Mucosa of rectum (tissue), 2 donors: ENCODE results near the gene IFIT2.

Experiments
- H3K27ac ChIP-seq, 2 donors: one replicate each; pipeline ENCODE4 v1.7.0; 2013; ENCODE audit warnings: inconsistent platforms in 2 of 2, low read depth in 2 of 2, low read length in 2 of 2
- H3K27me3 ChIP-seq, 2 donors: one replicate each; pipeline ENCODE4 v1.7.0; 2013; ENCODE audit warnings: low read length in 2 of 2; ENCODE audit not compliant: control insufficient read depth in 2 of 2, insufficient read depth in 2 of 2
- H3K36me3 ChIP-seq, 2 donors: one replicate each; pipeline ENCODE4 v1.7.0; 2013; ENCODE audit warnings: low read length in 2 of 2; ENCODE audit not compliant: control insufficient read depth in 2 of 2, insufficient read depth in 2 of 2
- H3K4me1 ChIP-seq, 2 donors: one replicate each; pipeline ENCODE4 v1.7.0; 2013; ENCODE audit warnings: low read length in 2 of 2, mild to moderate bottlenecking in 1 of 2; ENCODE audit not compliant: control insufficient read depth in 2 of 2, insufficient read depth in 2 of 2
- H3K4me3 ChIP-seq, 2 donors: one replicate each; pipeline ENCODE4 v1.7.0; 2013; ENCODE audit warnings: low read length in 2 of 2
- H3K9ac ChIP-seq, 2 donors: one replicate each; pipeline ENCODE4 v1.7.0; 2013; ENCODE audit warnings: low read length in 2 of 2, low read depth in 1 of 2, mild to moderate bottlenecking in 1 of 2
- H3K9me3 ChIP-seq, 2 donors: one replicate each; pipeline ENCODE4 v1.7.0; 2013; ENCODE audit warnings: low read length in 2 of 2; ENCODE audit not compliant: control insufficient read depth in 2 of 2
- donor health status: healthy.
- donor health status: Normal muscosa, but diverticular disease.

Gene IFIT2

DNA sequence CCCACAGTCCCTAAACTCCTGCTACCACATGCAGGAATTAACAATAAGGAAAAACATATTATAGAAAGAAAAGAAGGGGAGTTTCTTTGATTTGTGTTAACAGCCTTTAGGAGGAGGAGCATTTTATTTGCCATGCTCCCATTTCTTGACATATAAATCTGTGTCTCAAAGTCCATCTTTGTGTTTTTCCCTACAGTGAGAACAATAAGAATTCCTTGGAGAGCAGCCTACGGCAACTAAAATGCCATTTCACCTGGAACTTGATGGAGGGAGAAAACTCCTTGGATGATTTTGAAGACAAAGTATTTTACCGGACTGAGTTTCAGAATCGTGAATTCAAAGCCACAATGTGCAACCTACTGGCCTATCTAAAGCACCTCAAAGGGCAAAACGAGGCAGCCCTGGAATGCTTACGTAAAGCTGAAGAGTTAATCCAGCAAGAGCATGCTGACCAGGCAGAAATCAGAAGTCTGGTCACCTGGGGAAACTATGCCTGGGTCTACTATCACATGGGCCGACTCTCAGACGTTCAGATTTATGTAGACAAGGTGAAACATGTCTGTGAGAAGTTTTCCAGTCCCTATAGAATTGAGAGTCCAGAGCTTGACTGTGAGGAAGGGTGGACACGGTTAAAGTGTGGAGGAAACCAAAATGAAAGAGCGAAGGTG lies 4.1 kb downstream of the IFIT2 start:
- Histone ChIP-seq H3K27me3 (no peaks in the 10 kb centered on the region), H3K9me3 (no peaks in the 10 kb centered on the region), H3K27ac (no peak overlapping the region), H3K4me1 (peaks cover 10 to 17% of the 10 kb centered on the region in 2 donors), H3K36me3 (peaks cover 6 to 7% of the 10 kb centered on the region in 2 donors), H3K4me3 (no peak overlapping the region), H3K9ac (no peak overlapping the region)

- H3K27me3 ChIP-seq: no peaks in the 10 kb centered on the region
- no peak overlapping the region for H3K4me3 ChIP-seq
- peaks cover 6 to 7% of the 10 kb centered on the region in 2 donors for H3K36me3 ChIP-seq
- H3K9ac ChIP-seq: no peak overlapping the region
- H3K4me1 ChIP-seq: peaks cover 3 to 10% of the 10 kb centered on the region in 2 donors
- no peaks in the 10 kb centered on the region for H3K9me3 ChIP-seq
- H3K27ac ChIP-seq: no peak overlapping the region
Observed at GRCh38 chr10:89306434-89307268, 4.8 kb downstream of the IFIT2 start.

DNA sequence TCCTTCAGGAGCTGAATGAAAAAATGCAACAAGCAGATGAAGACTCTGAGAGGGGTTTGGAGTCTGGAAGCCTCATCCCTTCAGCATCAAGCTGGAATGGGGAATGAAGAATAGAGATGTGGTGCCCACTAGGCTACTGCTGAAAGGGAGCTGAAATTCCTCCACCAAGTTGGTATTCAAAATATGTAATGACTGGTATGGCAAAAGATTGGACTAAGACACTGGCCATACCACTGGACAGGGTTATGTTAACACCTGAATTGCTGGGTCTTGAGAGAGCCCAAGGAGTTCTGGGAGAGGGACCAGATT lies 5.4 kb downstream of the IFIT2 start:
- Histone ChIP-seq H3K4me3 (no peak overlapping the region), H3K27me3 (no peaks in the 10 kb centered on the region), H3K9me3 (no peaks in the 10 kb centered on the region), H3K36me3 (peaks cover 6 to 7% of the 10 kb centered on the region in 2 donors), H3K27ac (no peak overlapping the region), H3K4me1 (peaks cover 3 to 8% of the 10 kb centered on the region in 2 donors), H3K9ac (no peak overlapping the region)

GRCh38 chr10:89308266-89308665 lies 6.4 kb downstream of the IFIT2 start:
- no peak overlapping the region for H3K27ac ChIP-seq
- H3K4me3 ChIP-seq: no peak overlapping the region
- H3K27me3 ChIP-seq: no peaks in the 10 kb centered on the region
- no peaks in the 10 kb centered on the region for H3K9me3 ChIP-seq
- peaks cover 6 to 7% of the 10 kb centered on the region in 2 donors for H3K36me3 ChIP-seq
- H3K4me1 ChIP-seq: peaks cover under 1 to 2% of the 10 kb centered on the region in 2 donors
- no peak overlapping the region for H3K9ac ChIP-seq

DNA sequence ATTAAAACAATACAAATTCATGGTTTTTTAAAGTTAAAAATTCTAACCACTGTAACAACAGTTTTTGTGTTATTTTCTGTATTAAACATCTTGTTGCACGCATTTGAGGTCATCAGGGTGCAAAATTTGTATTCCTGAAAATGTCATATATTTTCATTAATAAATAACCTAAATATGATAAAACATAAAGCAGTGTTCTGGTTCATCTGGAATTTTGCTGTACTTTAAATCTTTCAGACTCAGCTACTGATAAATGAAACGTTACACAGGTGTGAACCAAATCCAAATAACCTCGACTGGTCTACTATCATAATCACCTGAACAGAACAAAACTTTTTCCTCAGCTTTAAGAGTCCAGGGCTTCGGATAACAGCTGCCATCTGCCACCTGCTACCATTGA lies 6.9 kb downstream of the IFIT2 start:
- H3K9ac ChIP-seq: no peak overlapping the region
- H3K9me3 ChIP-seq: no peaks in the 10 kb centered on the region
- no peak overlapping the region for H3K27ac ChIP-seq
- H3K4me1 ChIP-seq: peaks cover 0 to 2% of the 10 kb centered on the region in 2 donors
- no peaks in the 10 kb centered on the region for H3K27me3 ChIP-seq
- peaks cover 6 to 7% of the 10 kb centered on the region in 2 donors for H3K36me3 ChIP-seq
- H3K4me3 ChIP-seq: no peak overlapping the region

GRCh38 chr10:89309156-89310055 lies 7.6 kb downstream of the IFIT2 start:
- H3K27ac ChIP-seq: no peak overlapping the region
- H3K4me3 ChIP-seq: no peak overlapping the region

GRCh38 chr10:89310056-89310893 lies 8.4 kb downstream of the IFIT2 start:
- no peak overlapping the region for H3K4me3 ChIP-seq
- H3K36me3 ChIP-seq: peaks cover 6 to 7% of the 10 kb centered on the region in 2 donors
- H3K9ac ChIP-seq: no peak overlapping the region
- no peaks in the 10 kb centered on the region for H3K27me3 ChIP-seq
- peaks cover 0 to 2% of the 10 kb centered on the region in 2 donors for H3K4me1 ChIP-seq
- H3K9me3 ChIP-seq: no peaks in the 10 kb centered on the region
- H3K27ac ChIP-seq: no peak overlapping the region

More at GRCh38 chr10:89309156-89310055, 7.6 kb downstream of the IFIT2 start:
- Histone ChIP-seq H3K9me3 (no peaks in the 10 kb centered on the region), H3K4me1 (peaks cover 0 to 2% of the 10 kb centered on the region in 2 donors), H3K27me3 (no peaks in the 10 kb centered on the region), H3K36me3 (peaks cover 6 to 7% of the 10 kb centered on the region in 2 donors), H3K9ac (no peak overlapping the region)

GRCh38 chr10:89312973-89313372 lies 11.1 kb downstream of the IFIT2 start:
- Histone ChIP-seq H3K4me3 (no peak overlapping the region), H3K27ac (no peak overlapping the region)

GRCh38 chr10:89314676-89315075 lies 12.8 kb downstream of the IFIT2 start:
- no peak overlapping the region for H3K27ac ChIP-seq

More at GRCh38 chr10:89312973-89313372, 11.1 kb downstream of the IFIT2 start:
- no peaks in the 10 kb centered on the region for H3K27me3 ChIP-seq
- H3K4me1 ChIP-seq: no peaks in the 10 kb centered on the region
- no peaks in the 10 kb centered on the region for H3K36me3 ChIP-seq
- H3K9ac ChIP-seq: no peak overlapping the region
- no peaks in the 10 kb centered on the region for H3K9me3 ChIP-seq

More at GRCh38 chr10:89314676-89315075, 12.8 kb downstream of the IFIT2 start:
- Histone ChIP-seq H3K27me3 (no peaks in the 10 kb centered on the region), H3K36me3 (no peaks in the 10 kb centered on the region), H3K4me3 (no peak overlapping the region), H3K4me1 (no peaks in the 10 kb centered on the region), H3K9ac (no peak overlapping the region), H3K9me3 (no peaks in the 10 kb centered on the region)
